Central memory CD4-positive, alpha-beta T cell (primary cell): ENCODE measurements around the gene CFAP410.

Experiments
- DNase-seq: peaks from one replicate; pipeline ENCODE4 v3.0.0; 2022

CFAP410 gene

GRCh38 chr21:44330698-44331097 is 8.5 kb downstream of the CFAP410 start:
- DNase-seq: no peak

DNA sequence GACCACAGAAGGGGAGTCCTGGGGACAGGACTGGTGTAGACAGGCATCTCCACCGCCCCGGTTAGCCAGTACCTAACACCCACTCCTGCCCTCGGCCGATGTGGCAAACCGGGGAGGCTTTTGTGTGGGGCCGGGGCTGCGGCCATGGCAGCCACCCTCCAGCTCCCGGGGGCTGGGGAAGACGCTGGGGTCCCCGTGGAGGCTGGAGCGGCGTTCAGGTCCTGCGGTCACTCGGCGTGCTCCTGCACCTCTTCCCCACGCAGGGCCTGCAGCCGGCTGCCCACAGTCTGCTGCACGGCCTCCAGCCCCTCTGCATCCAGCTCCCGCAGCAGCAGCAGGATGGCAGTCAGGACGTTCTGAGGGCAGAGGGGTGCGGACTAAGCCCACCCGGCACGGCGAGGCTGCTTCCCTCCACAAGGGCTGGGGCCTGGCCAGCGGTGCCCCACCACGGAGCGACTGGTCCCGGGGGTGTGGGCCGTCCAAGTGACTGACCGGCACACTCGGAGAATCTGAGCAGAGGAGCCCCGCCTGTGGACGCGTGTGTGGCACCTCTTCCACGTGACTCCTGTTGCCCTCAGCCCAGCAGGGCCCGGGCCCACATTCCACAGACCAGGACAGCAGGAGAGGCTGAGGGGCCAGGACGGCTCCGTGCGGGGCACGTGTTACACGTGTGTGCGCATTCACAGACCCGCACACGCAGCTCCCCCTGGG is 9.1 kb downstream of the CFAP410 start:
- no peak for DNase-seq

- DNase-seq: no peak
Measured at GRCh38 chr21:44329086-44329889, 9.9 kb downstream of the CFAP410 start.

- DNase-seq: no peak
Measured at GRCh38 chr21:44328242-44328895, 10.8 kb downstream of the CFAP410 start.

GRCh38 chr21:44327603-44327974 is 11.6 kb downstream of the CFAP410 start:
- DNase-seq: no peak

DNA sequence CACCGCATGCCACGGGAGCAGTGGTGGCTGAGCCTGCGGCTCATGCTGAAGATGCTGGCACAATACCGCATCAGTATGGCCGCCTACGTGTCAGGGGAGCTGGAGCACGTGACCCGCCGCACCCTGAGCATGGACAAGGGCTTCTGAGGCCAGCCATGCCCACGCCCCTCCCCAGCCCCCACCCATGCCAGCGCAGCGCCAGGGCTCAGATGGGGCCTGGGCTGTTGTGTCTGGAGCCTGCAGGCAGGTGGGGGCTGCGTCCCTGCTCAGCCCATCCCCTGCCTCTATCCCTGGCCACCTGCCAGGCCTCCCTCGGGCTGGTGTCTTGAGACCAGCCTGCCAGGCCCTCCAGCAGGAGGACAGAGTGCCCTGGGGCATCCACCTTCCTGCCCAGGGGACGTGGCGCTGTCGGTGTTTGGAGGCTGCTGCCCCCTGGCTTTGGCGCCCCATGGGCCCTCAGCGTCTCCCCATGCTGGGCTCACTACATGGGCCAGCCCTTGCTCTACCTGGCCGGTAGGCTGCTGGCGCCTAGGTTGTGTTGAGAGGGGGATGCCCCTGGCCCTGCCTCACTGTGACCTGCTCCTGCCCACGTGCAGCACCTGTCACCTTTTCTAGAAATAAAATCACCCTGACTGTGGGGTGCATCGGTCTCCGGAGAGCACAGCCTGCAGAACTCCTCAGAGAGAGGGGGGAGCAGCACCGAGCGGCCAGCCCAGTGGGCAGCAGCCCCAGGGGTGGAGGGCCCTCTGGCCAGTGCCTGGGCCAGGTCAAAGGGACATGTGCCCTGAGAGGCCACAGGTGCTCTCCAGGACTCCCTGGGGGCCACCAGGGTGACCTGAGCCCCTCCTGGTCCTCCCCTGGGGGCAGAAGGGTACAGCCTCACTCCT is 12.2 kb downstream of the CFAP410 start:
- no peak for DNase-seq

GRCh38 chr21:44326272-44326647 is 12.9 kb downstream of the CFAP410 start:
- no peak for DNase-seq

GRCh38 chr21:44325386-44326271 is 13.6 kb downstream of the CFAP410 start:
- DNase-seq: no peak

GRCh38 chr21:44324854-44325107 is 14.4 kb downstream of the CFAP410 start:
- DNase-seq: no peak

GRCh38 chr21:44324106-44324853 is 14.9 kb downstream of the CFAP410 start:
- DNase-seq: no peak

DNA sequence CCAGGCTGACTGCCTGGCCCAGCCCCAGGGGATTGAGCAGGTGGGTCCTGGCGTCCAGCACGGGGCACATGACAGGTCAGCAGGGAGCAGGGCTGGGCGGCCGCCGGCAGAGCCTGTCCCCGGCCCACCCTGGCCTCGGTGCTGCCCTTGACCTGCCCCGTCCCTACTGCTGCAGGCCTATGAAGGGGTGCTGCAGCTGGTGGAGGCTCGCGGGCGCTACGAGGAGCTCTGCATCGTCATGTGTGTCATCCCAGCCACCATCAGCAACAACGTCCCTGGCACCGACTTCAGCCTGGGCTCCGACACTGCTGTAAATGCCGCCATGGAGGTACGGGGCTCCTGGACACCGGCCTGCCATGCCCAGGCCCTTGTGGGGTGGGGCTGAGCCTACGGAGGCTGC is 15.6 kb downstream of the CFAP410 start:
- no peak for DNase-seq

DNA sequence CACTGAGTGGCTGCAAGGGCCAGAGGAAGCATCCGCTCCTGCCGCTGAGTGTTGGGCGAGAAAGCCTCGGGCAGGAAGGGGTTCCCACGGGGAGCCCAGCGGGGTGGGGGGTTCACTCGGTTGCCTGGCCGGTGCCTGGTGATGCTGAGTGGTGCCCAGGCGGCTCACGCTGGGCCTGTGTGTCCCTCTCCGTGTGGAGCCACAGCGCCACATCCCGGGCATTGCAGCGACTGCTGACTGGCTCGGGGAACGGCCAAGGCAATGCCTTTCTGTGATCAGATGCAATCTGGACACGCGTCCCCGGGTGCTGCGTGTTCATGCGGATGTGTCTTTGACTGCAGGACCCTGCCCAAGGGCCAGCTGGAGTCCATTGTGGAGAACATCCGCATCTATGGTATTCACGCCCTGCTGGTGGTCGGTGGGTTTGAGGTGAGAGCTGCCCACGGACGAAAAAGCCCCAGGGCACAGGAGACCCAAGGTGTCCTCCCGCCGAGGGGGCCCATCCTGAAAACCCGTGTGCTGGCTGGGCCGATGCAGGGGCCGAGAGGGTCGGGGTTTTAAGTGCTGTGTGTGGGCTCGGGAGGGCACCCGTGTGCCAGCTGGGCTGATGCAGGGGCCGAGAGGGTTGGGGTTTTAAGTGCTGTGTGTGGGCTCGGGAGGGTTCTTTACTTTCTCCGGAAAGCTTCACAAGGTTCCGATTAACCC is 16.4 kb downstream of the CFAP410 start:
- no peak for DNase-seq

DNA sequence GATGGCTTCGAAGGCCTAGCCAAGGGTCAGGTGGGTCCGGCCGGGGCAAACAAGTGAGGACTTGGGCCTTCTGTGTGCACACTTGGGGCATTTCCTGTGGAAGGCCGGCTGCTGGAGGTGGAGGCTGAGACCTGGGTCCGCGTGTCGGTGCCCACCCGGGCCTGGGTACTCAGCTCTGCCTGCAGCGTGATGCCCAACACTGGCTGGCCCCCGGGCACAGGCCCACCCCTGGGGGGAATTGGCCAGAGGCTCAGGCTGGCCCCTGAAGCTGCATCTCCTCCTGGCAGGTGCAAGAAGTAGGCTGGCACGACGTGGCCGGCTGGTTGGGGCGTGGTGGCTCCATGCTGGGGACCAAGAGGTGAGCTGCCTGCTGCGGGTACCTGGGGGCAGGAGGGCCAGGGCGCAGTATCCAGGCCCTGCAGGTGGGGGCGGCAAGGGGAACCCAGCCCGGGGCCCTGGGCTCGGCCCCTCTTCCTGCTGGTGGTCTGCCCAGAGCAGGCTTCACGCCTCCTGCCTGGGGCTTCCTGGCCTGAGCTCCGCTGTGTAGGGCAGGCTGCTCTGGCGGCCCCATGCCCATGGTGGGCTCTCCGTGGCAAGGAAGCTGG is 17.2 kb downstream of the CFAP410 start:
- no peak for DNase-seq

GRCh38 chr21:44320847-44321246 is 18.3 kb downstream of the CFAP410 start:
- no peak for DNase-seq

DNA sequence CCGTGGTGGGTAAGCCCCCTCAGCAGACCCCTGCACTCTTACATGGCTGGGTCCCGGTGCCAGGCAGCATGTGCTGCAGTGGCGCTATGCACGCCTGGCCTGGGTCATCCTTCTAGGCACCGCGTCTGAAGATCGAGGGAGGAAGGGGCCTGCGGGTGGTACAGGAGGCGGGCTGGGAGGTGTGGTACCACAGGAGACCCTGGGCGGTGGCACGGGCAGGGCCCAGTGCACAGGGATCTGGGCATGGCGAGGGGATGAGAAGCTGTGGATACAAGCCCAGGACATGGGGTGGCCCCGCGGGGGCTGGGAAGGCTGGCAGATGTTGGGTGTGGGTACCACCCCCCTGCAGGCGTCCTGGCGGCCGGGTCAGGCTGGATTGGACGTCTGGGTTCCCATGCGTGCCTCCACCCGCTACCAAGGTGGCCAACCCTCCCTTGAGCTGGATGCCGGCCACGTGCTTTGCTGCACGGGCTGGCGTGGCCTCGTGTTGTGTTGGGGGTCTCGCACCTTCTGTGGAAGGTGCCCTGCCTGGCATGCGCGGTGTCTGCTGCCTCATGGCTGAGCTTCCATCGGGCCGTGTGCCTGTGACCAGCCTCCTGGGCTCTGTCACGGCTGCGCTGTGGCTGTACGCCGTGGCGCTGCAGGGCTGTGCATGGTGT is 19.7 kb downstream of the CFAP410 start:
- no peak for DNase-seq

DNA sequence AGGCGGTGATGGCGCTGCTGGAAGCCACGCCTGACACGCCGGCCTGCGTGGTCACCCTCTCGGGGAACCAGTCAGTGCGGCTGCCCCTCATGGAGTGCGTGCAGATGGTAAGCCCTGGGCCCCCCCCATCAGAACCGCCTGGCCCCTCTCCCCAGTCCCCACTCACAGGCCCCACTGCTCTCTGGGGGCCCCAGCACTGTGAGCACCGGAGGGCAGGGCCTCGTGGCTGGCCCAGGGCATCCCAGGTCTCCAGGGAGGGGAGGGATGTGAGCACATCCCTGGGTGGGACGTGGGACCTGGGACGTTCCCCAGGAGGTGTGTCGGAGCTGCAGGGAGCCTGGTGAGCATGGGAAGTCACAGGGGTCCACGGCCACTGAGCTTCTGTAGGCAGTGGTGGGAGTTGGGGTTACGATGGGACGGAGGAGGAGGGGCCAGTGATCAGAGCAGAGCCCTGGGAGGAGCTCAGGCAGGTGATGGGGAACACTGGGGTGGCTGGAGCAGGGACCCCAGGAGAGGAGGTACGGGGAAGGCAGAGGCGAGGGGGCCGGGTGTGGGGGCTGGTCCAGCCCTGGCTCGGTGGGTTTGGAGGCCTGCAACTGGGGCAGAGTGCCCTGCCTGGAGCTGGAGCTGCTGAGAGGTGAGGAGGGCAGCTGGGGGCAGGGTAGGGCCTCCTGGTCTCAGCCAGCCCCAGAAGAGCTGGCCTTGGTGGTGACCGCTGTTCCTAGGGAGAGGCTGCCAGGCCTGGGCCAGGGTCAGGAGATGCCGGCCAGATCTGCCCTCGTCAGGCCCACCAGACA is 20.5 kb downstream of the CFAP410 start:
- DNase-seq: no peak

DNA sequence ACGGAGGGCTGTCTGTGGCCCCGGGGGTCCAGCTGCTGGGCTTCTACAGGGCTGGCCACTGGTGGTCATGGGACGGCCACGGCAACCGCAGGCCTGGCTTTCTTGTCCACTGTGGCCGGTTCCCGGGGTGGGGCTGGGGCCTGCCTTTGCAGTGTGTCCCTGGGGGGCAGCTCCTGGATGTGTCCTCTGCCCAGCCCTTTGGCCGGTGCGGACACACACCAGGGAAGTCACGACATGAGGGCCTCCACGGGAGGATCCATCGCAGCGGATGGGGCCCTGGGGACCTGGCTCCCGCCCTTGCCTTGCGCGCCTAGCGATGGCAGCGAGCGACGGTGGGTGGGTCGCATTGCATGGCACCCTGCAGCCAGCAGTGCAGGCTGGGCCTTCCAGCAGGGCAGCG is 21.3 kb downstream of the CFAP410 start:
- DNase-seq: no peak

DNA sequence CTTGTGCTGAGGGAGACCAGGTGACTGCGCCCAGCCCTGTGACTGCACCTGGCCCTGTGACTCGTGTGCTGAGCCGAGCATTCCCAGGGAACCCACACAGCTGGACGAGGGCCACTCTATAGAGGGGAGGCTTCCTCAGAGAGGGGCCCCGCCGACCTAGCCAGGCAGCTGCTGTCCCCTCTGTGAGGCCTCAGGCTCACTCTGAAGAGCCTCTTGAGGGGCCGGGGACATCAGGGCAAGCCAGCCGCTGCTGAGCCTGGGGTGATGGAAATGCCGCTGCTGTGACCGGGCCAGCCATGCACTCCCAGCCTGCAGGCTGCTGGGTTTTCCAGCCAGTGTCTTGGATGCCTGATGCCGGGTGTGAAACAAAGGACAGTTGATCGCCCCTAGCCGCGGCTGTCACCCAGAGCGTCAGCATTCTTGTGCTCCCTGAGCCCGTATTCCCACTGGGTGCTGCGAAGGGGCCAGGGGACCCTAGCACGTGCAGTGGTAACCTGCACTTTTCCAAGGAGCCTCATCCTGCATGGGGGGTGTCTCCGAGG is 21.9 kb downstream of the CFAP410 start:
- DNase-seq: no peak
